K562 (cell line): ENCODE measurements around the gene TCF4. TPM values are rescaled to one million over a fixed set of nuclear protein-coding genes. Genes with fewer than 3 reads are reported as not detected.

Experiments
- ATAC-seq: fragments of 200-7000 bp; cut with Tn5 transposase; 3 replicates; pipeline ENCODE4 v1.9.1; 2020; ENCODE audit warnings: moderate library complexity
- BruUV-seq: library from RNA; stranded (reverse); fragments of 400-500 nt; replicated peaks from 2 replicates; lab custom pipeline; 2021; lab: Mats Ljungman, UMichigan
- CTCF ChIA-PET: fragments of 300-600 bp; formaldehyde crosslinking; extraction: SDS; loops from one replicate; lab custom pipeline; 2021; ENCODE audit warnings: low intra/inter-chr PET ratio; lab: Yijun Ruan, JAX
- POLR2A ChIA-PET: fragments of 300-600, 350-650 bp; sonication (Branson Sonifier 250); formaldehyde crosslinking; extraction: SDS; loops from one replicate; lab custom pipeline; 2021; ENCODE audit warnings: antibody characterized with exemption, inconsistent platforms; lab: Yijun Ruan, JAX
- DNase-seq, 4 experiments: peaks; one replicate each; pipeline versions ENCODE4 v3.0.0 to v3.0.0-alpha.2; 2011 to 2018; ENCODE audit warnings: low spot score in 3 of 4, mixed read lengths in 3 of 4; ENCODE audit errors: extremely low read depth in 1 of 4
- FAIRE-seq: peaks from 2 replicates; lab custom pipeline; 2011; peaks lifted over from hg19 to GRCh38; lab: Jason Lieb, UNC
- H2AFZ ChIP-seq: 2 replicates; pipeline ENCODE4 v1.6.0; 2011; ENCODE audit warnings: low read depth, low read length, control low read depth, inconsistent platforms
- H3K27ac ChIP-seq: fragments of 200-600 bp; 3 replicates; pipeline ENCODE4 v1.8.0; 2011; ENCODE audit warnings: low read depth, mild to moderate bottlenecking, control low read depth, inconsistent platforms, low read length, moderate library complexity, mixed read lengths; ENCODE audit errors: extremely low read depth
- H3K27me3 ChIP-seq, 2 experiments: fragments of 300-600 bp in 1 of 2; 2 replicates in 1 of 2; 3 replicates in 1 of 2; pipeline versions ENCODE4 v1.6.0 to v1.8.0; 2011; ENCODE audit warnings: inconsistent platforms in 2 of 2, low read length in 2 of 2, mild to moderate bottlenecking in 1 of 2, mixed read lengths in 1 of 2, moderate library complexity in 1 of 2; ENCODE audit not compliant: control insufficient read depth in 2 of 2, insufficient read depth in 2 of 2
- H3K36me3 ChIP-seq: fragments of 300-600 bp; 3 replicates; pipeline ENCODE4 v1.8.0; 2011; ENCODE audit warnings: mild to moderate bottlenecking, low read length, inconsistent platforms; ENCODE audit not compliant: control insufficient read depth, insufficient read depth
- H3K4me1 ChIP-seq, 2 experiments: fragments of 200-600 bp in 1 of 2; replicated peaks in 1 of 2; 2 replicates in 1 of 2; 3 replicates in 1 of 2; pipeline versions ENCODE4 v1.5.1 to v1.8.0; 2011; ENCODE audit warnings: inconsistent platforms in 2 of 2, low read length in 2 of 2, mild to moderate bottlenecking in 1 of 2, mixed read lengths in 1 of 2, moderate library complexity in 1 of 2; ENCODE audit not compliant: control insufficient read depth in 2 of 2, insufficient read depth in 2 of 2
- H3K4me2 ChIP-seq: 2 replicates; pipeline ENCODE4 v1.6.1; 2011; ENCODE audit warnings: low read length, control low read depth, inconsistent platforms, mixed read lengths; ENCODE audit not compliant: insufficient read depth
- H3K4me3 ChIP-seq: fragments of 200-600 bp; sonication (generic), shearing (Covaris generic); 2 replicates; pipeline ENCODE4 v1.5.1; 2016; ENCODE audit warnings: control low read depth, inconsistent platforms
- H3K79me2 ChIP-seq: fragments of 200-600 bp; 3 replicates; pipeline ENCODE4 v1.8.0; 2011; ENCODE audit warnings: low read length, inconsistent platforms; ENCODE audit not compliant: control insufficient read depth, insufficient read depth
- H3K9ac ChIP-seq, 2 experiments: 2 replicates each; pipeline versions ENCODE4 v1.6.0 to v1.6.1; 2011; ENCODE audit warnings: low read depth in 2 of 2, low read length in 2 of 2, control low read depth in 1 of 2, inconsistent platforms in 1 of 2, mild to moderate bottlenecking in 1 of 2, mixed read lengths in 1 of 2; ENCODE audit not compliant: insufficient read depth in 1 of 2
- H3K9me1 ChIP-seq: one replicate; pipeline ENCODE4 v1.6.0; 2011; ENCODE audit warnings: inconsistent platforms, mild to moderate bottlenecking, low read length, moderate library complexity; ENCODE audit not compliant: control insufficient read depth, insufficient read depth
- H3K9me3 ChIP-seq: replicated peaks from 2 replicates; pipeline ENCODE4 v1.5.1; 2011; ENCODE audit warnings: low read depth, low read length, inconsistent platforms; ENCODE audit not compliant: control insufficient read depth, insufficient read depth
- H4K20me1 ChIP-seq: replicated peaks from 2 replicates; pipeline ENCODE4 v1.6.1; 2011; ENCODE audit warnings: low read length, inconsistent platforms, mixed read lengths; ENCODE audit not compliant: control insufficient read depth, insufficient read depth
- ARID2 ChIP-seq: fragments of 450-650 bp; IDR thresholded peaks from 2 replicates; pipeline ENCODE4 v1.6.1; 2017; ENCODE audit warnings: antibody characterized with exemption, mild to moderate bottlenecking
- CBFB ChIP-seq: sonication (generic); formaldehyde crosslinking; IDR thresholded peaks from 2 replicates; pipeline ENCODE4 v1.4.0; 2020; ENCODE audit warnings: mild to moderate bottlenecking, missing genetic modification reagents
- ELF4 ChIP-seq: fragments of 450-650 bp; formaldehyde crosslinking; IDR thresholded peaks from 2 replicates; pipeline ENCODE4 v1.4.0; 2022; ENCODE audit warnings: missing genetic modification characterization
- ETS2 ChIP-seq: IDR thresholded peaks from 2 replicates; pipeline ENCODE4 v1.6.1; 2016; ENCODE audit warnings: borderline replicate concordance, missing genetic modification characterization, mild to moderate bottlenecking, moderate library complexity, missing compliant biosample characterization; ENCODE audit not compliant: poor library complexity, severe bottlenecking
- FOXA3 ChIP-seq, 2 experiments: fragments of 450-650 bp in 1 of 2; sonication (generic) in 1 of 2; formaldehyde crosslinking; IDR thresholded peaks in 1 of 2; conservative IDR thresholded peaks in 1 of 2; 2 replicates each; pipeline versions ENCODE4 v1.4.0 to v1.8.0; 2020 to 2022; ENCODE audit warnings: mild to moderate bottlenecking in 2 of 2, missing genetic modification reagents in 1 of 2
- GTF2A2 ChIP-seq: IDR thresholded peaks from 2 replicates; pipeline ENCODE4 v1.6.1; 2016; ENCODE audit warnings: mild to moderate bottlenecking, missing genetic modification characterization, missing compliant biosample characterization
- MEIS2 ChIP-seq: fragments of 450-650 bp; IDR thresholded peaks from 2 replicates; pipeline ENCODE4 v1.6.1; 2014; ENCODE audit warnings: mild to moderate bottlenecking; ENCODE audit not compliant: partially characterized antibody
- NFE2 ChIP-seq: IDR thresholded peaks from 2 replicates; pipeline ENCODE4 v1.6.1; 2014; ENCODE audit warnings: antibody characterized with exemption, low read depth
- PHB2 ChIP-seq: fragments of 450-650 bp; IDR thresholded peaks from 2 replicates; pipeline ENCODE4 v1.6.1; 2017; ENCODE audit warnings: low read depth
- SPI1 ChIP-seq: IDR thresholded peaks from 2 replicates; pipeline ENCODE4 v1.6.1; 2011; ENCODE audit warnings: low read depth, low read length, control low read depth, borderline replicate concordance
- TAL1 ChIP-seq: fragments of 450-650 bp; IDR thresholded peaks from 2 replicates; pipeline ENCODE4 v1.6.1; 2016; ENCODE audit warnings: mild to moderate bottlenecking
- ZKSCAN8 ChIP-seq: fragments of 200-800 bp; sonication (Bioruptor generic); IDR thresholded peaks from 2 replicates; pipeline ENCODE4 v1.6.1; 2016; ENCODE audit warnings: missing genetic modification characterization, missing compliant biosample characterization
- ZNF146 ChIP-seq: IDR thresholded peaks from one replicate; pipeline ENCODE4 v1.6.1; 2018; ENCODE audit warnings: missing compliant biosample characterization; ENCODE audit not compliant: unreplicated experiment
- ZNF655 ChIP-seq: fragments of 250-450 bp; sonication (Bioruptor Pico); IDR thresholded peaks from 2 replicates; pipeline ENCODE4 v1.5.0; 2021
- WGBS: fragments of 100-300 bp; shearing (Covaris generic); methylation state at CpG from one replicate; pipeline ENCODE4 v1.1.6; 2016; ENCODE audit warnings: low coverage, mixed read lengths; ENCODE audit not compliant: insufficient coverage; ENCODE audit errors: missing lambda C conversion rate; 5-methylcytosine and 5-hydroxymethylcytosine counted together
- in situ Hi-C: fragments of 300-500 bp; cut with MboI; formaldehyde crosslinking; loops from 4 replicates; pipeline ENCODE4 v1.15.0; 2018; ENCODE audit warnings: inconsistent platforms, mixed read lengths
- intact Hi-C: fragments of 100-400 bp; cut with micrococcal nuclease; formaldehyde crosslinking; loops from 2 replicates; pipeline ENCODE4 v1.14.2; 2022
- polyA plus RNA-seq, 8 experiments: library from polyadenylated mRNA; depleted of rRNA in 4 of 8; stranded (reverse) in 5 of 8; unstranded in 3 of 8; fragments of >200 nt; fragmentation: Nextera tagmentation in 2 of 8; fragmentation: Illumina TruSeq in 1 of 8; extraction: Ambion mirVana in 2 of 8; extraction: Trizol in 1 of 8; gene quantifications; 2 replicates each; pipeline versions ENCODE4 v1.2.1 to v1.2.3, GENCODE V29; 2011 to 2014; ENCODE audit warnings: inconsistent platforms in 1 of 8, missing spikeins in 1 of 8
- total RNA-seq, 7 experiments: library from RNA; depleted of rRNA in 6 of 7; stranded (reverse); fragments of >200 nt in 6 of 7; fragmentation: Illumina TruSeq in 2 of 7; extraction: Trizol in 2 of 7; gene quantifications; 2 replicates each; pipeline versions ENCODE4 v1.2.1 to v1.2.3, GENCODE V29; 2011 to 2021; ENCODE audit warnings: low replicate concordance in 1 of 7

The TCF4 gene
- total and polyA plus RNA-seq, 9 of the 15 experiments (the other 6 are each of a cell fraction or from before 2014, with no cell fraction given), result 4.8 to 24.7 (median 15.2) TPM

DNA sequence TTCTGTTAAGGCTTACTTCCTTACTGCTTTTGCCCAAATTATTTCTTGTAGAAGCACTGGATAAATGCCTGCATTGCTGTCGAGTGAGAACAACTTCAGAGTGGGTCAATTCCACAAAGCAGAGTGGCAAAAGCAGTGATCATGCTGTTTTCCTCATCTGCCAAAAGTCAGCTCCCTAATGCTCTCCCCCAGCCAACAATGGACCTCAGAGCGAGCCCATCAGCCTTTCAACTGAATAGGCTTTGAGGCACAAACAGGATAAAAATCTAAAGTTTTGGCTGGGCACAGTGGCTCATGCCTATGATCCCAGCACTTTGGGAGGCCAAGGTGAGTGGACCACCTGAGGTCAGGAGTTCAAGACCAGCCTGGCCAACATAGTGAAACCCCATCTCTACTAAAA is 222.7 kb downstream of the TCF4 start:
- WGBS, result 63% methylated on average over 2 of the region's 2 CpGs
- no peak overlapping the region for H3K4me3 ChIP-seq
- H4K20me1 ChIP-seq, result no peaks in the 10 kb centered on the region
- H3K4me1 ChIP-seq, result peaks cover 3 to 9% of the 10 kb centered on the region in 2 experiments; a peak in 4 of 5 replicates
- BruUV-seq, result no TSS peak
- FAIRE-seq, result no peak
- H3K79me2 ChIP-seq, result no peaks in the 10 kb centered on the region; the same call in 2 of the 3 replicates
- no peaks in the 10 kb centered on the region for H3K9me3 ChIP-seq
- no peak for DNase-seq
- no peaks in the 10 kb centered on the region for H3K36me3 ChIP-seq
- intact Hi-C loops (no loop called here), in situ Hi-C loops (no loop called here)
- no peak overlapping the region for H3K9ac ChIP-seq
- H2AFZ ChIP-seq, result no peak overlapping the region
- ChIA-PET CTCF (no interaction called here), POLR2A (interaction anchor here (1.0 kb wide), 2 partner anchors 10 to 12 kb away, joined by 3 to 4 read pairs; no protein-coding TSS in a partner anchor)
- no peak overlapping the region for H3K27ac ChIP-seq
- no peaks in the 10 kb centered on the region for H3K9me1 ChIP-seq
- ATAC-seq, result no peak
- H3K4me2 ChIP-seq, result no peak overlapping the region
- H3K27me3 ChIP-seq, result no peaks in the 10 kb centered on the region
- TF ChIP-seq CBFB (no peak), ZNF146 (CRISPR knock-in tag) (no peak), FOXA3 (CRISPR knock-in tag; conservative IDR thresholded peaks at IDR 0.05 in 1 of 2, IDR thresholded peaks at IDR 0.05 in 1 of 2) (no peak), NFE2 (no peak), GTF2A2 (tag) (no peak), TAL1 (no peak), SPI1 (no peak), ZNF655 (CRISPR knock-in tag) (no peak), ARID2 (no peak), ELF4 (CRISPR knock-in tag) (no peak), PHB2 (no peak), ETS2 (no peak), MEIS2 (no peak), ZKSCAN8 (no peak)
